ENCODE data around the gene THBS1.

The THBS1 gene

DNA sequence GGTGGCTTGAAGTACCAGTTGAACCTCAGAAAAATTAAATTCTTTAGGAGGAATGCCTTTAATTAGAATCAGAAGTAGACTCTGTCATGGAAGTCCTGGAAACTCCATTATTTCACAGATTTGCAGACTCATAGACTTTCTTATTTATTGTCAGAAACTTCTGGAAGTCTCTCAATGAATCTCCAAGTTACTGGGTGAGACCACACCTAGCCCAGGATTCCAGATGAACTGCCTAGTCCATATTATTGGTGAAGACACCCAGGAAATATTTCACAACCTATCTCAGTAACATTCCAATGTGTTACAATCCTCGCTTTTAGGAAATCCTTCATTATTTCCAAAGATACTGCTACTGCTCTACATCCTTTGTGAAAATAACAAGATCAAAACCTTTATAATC, 6.5 kb upstream of the THBS1 start:
- DNase-seq = no peak

DNA sequence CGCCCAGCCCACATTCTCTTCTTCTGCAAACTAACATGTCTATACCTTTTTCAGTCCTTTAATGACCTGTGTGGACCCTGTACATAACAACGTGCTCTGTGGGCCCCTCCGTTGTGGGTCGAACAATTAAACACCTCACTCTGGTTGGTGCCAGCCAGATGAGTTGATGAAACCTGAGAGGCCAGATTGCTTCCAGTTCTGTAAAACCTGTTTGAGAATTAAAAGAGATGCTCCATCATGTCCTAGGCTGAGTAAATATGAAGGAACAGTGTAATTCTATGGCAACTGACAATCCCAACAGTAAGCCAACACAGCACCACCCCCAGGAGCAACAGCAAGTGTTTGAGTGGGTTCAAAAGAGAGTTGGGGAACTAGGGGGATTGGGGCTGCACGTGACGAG, 5.7 kb upstream of the THBS1 start:
- no peak for DNase-seq

DNA sequence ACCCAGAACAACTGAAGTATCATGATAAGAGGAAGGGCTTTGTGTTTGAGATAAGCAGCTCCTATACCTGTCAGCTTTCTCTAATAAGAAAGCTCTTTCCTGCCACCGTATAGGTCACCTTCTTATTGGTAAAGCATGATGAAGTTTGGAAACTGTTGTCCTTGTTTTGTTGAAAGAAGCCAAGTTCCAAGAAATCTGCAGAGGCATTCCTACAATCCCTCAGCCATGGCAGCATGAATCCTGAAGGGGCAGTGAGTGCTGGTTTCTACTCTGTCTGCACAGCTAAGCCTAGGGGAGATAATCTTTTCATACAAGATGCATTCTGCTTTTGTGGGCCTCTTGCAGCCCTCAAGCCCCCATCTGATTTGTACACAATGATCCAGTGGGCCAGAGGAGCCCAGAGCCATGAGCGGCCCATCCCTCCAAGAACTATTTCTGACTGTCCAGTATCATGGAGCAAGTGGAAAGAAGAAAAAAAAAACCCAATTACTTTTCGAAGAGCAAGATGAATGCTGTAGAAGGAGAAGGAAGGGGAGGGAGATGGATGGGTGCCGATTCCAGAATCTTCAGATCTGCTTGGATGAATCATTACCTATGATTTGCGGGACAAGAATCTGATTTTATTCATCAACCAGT, 1.9 kb upstream of the THBS1 start:
- no peak for DNase-seq

DNA sequence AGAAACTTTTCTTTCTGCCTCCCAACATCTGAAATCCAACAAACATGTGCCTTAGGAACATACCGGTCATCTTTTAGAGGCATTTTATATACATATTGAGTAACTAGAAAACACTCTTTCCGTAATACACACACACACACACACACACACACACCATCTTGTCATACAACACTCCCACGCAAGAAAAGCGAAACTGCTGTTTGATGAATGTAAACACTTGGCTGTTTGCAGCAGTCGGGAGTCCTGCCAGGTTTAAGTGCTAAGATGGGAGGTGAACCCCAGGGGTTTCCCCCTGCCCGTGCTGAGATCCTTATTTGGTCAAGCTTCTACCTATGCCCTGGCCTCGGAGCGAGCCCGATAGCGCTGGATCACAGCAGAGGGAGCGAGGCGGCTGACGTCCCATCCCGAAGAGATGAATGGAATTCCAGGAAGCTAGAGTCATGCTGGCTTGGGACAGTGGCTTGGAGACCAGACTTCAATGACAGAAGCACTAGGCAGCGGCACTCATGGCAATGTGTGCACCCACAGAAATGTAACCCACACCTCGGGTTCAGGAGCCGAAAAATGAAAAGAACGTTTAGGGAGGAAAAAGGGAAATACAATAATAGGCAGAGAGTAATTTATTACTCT, 1.3 kb upstream of the THBS1 start:
- no peak for DNase-seq

DNA sequence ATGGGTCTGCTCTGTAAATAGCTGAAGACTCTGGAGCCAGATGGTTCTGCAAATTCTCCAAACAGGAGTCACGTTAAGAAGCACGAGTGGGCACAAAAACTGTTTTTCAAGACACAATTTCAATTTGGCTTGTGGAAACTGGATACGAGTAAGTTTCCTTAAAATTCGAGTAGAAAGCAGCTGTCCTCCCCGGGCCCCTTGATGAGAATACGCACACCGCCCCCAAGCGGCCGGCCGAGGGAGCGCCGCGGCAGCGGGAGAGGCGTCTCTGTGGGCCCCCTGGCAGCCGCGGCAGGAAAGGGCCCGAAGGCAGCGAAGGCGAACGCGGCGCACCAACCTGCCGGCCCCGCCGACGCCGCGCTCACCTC, 778 bp upstream of the THBS1 start:
- DNase-seq = peak; percentile 18 to 58

DNA sequence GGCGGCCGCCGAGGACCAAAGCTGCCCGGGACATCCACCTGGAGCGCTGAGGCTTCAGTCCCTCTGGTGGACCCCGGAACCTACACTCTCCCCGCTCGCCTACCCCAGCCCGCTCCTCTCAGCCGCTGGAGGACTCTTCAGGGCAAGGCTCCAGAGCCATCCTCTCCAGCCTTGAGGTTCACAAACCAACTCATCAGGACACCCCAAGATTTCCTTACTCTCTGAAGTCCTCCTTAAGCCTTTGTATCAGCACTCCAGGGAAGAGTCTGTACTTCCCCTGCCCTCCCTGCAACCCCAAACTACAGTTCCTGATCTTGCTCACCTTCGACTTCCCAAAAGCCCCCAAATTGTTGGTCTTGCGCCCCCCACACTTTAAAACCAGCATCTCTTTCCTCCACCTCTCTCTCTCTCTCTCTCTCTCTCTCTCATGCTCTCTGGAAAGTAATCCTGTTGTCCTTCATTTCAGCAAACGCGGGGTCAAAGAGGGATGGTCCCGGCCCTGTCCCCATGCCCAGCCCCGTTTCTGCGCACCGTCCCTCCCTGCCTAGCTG, 438 bp downstream of the THBS1 start:
- DNase-seq = no peak

DNA sequence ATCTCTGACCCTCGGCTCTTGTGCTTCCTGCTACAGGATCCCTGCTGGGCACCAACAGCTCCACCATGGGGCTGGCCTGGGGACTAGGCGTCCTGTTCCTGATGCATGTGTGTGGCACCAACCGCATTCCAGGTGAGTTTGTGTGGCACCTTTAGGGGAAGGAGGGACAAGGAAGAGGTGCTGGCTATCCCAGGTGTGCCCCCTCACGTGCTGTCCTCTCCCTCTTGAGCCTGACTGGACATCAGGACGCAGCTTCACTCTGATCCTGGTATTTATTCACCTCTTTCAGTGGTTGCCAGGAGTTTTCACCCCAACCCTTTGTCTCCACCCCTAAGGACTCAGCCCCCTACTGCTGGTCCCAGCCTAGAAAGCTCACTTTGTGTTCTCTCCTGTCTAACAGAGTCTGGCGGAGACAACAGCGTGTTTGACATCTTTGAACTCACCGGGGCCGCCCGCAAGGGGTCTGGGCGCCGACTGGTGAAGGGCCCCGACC, 960 bp downstream of the THBS1 start:
- DNase-seq = no peak

DNA sequence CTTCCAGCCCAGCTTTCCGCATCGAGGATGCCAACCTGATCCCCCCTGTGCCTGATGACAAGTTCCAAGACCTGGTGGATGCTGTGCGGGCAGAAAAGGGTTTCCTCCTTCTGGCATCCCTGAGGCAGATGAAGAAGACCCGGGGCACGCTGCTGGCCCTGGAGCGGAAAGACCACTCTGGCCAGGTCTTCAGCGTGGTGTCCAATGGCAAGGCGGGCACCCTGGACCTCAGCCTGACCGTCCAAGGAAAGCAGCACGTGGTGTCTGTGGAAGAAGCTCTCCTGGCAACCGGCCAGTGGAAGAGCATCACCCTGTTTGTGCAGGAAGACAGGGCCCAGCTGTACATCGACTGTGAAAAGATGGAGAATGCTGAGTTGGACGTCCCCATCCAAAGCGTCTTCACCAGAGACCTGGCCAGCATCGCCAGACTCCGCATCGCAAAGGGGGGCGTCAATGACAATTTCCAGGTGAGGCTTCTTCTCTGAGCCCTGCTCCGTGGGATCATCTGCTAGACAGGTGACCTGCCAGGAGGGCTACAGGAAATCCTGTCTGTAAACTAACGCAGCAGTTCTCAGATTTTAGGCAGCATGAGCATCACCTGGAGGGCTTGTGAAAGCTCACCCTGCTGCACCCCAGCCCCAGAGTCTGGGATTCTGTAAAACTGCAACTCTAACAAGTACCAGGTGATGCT, 1.6 kb downstream of the THBS1 start:
- DNase-seq = no peak

DNA sequence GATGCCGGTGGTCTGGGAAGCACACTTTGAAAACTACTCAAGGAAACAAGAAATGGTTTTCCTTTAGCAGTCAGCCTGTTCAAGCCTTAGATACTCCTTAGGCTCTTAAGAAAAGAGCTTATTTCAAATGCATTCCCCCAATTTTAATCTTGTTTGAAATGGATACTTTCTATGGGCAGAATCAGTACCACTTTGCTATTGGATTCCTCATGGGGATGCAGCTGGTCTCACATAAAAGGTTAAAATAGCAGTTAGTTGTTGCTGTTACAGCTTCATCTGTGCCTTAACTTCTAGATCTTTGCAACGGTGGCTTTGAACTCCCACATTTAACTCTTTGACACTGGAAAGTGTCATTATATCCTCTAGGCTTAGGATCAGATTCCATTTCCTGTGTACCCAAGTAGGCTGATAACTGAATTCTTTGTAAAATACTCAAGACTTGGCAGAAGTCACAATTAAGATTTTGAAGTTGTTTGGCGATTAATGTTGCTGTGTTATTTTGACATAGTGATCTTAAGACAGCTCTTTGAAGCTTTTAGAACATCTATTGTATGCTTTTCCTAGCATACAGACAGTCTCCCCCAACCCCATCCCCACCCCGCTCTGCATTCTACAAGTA, 2.2 kb downstream of the THBS1 start:
- no peak for DNase-seq

DNA sequence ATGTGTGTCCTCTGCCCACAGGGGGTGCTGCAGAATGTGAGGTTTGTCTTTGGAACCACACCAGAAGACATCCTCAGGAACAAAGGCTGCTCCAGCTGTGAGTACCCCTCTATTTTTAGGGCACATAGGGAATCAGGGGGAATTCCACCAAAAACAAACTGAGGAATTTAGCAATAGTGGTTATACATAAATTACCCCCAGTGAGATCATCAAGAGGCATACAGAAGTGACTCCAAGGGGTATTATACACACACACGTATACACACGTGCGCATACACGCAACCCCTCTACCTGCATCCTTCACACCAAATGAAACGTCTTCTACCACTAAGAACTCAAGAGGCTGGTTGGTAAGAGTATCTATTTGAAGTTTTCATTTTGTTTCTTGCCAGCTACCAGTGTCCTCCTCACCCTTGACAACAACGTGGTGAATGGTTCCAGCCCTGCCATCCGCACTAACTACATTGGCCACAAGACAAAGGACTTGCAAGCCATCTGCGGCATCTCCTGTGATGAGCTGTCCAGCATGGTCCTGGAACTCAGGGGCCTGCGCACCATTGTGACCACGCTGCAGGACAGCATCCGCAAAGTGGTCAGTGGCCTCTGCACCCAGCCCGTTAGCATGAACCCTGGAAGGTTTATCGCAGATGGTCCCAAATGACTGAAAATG, 2.9 kb downstream of the THBS1 start:
- DNase-seq = no peak

DNA sequence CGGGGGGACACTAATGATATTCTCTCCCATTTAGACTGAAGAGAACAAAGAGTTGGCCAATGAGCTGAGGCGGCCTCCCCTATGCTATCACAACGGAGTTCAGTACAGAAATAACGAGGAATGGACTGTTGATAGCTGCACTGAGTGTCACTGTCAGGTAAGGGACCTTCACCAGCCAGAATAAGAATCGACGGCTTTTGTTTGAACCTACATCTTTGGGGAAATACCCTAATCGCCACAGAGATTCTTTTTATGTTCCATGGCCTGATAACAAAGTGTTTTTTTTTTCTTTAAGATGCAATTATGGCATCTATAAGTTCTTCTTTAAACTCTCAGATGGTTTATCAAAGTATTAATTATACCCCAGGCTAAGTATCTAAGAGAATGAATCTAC, 3.4 kb downstream of the THBS1 start:
- DNase-seq = no peak

DNA sequence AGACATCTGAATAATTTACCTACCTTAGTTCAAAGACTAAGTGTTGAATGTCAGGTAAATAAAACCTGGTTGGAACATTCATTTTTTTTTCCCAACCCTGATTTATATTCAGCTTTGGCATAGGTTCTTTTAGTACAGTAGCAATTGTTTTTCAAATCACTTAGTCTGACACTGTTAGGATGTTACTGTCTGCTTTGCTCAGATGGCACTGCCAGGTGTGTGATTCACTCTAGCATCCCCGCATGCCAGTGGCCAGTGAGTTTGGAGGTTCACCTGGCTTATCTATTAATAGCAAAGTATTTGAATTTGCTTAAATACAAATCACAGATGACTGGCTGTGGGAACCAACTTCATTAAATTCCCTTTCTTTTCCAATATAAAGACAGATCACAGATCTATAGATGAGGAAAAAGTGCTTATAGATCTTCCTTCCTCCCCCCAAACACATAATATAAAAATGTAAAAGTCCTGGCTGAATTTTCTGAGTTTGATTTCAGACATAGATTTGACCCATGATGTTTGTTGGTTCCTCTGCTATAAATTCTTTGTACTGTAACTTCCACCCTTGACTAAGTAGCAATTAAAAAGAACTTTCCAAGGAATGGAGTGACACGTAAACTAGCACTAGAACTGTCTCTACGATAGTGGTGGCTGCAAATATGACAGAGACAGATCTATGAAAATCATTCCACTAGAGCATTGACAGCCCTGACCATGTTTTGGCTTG, 3.9 kb downstream of the THBS1 start:
- no peak for DNase-seq

DNA sequence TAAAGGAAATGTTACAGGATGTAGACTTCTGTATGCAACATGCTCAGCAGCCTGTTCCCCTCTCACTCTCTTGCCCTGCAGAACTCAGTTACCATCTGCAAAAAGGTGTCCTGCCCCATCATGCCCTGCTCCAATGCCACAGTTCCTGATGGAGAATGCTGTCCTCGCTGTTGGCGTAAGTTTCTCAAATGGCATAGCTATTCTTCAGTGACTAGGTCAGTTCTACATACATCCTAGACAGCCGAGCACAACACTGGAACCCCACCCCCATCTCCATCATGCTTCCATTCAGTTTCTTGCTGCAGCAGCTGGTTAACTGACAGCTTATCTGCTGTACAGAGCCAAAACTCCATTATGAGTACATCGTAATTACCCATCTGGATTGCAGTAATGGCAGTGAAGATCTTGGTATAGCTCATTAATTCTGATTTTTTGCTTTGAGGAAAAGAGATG, 4.5 kb downstream of the THBS1 start:
- DNase-seq = no peak

DNA sequence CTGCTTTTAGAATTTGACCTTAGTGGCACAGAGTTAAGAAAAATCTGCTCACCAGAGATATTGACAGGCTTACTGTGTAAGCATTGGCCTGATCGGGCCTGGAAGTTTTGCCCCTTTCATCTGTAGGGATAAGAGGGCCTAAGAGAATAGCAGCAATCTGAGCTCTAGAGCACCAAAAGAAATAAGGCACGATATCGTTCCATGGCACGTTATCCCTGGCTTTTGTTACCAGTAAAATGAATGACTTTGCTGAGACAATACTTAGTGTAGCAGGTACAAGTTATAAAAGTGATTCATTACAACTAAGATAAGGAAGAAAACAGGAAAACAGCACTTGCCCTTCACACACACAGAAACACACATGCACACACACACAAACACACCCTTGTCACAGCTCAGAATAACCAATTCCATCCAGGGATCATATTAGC, 5.0 kb downstream of the THBS1 start:
- DNase-seq = no peak

DNA sequence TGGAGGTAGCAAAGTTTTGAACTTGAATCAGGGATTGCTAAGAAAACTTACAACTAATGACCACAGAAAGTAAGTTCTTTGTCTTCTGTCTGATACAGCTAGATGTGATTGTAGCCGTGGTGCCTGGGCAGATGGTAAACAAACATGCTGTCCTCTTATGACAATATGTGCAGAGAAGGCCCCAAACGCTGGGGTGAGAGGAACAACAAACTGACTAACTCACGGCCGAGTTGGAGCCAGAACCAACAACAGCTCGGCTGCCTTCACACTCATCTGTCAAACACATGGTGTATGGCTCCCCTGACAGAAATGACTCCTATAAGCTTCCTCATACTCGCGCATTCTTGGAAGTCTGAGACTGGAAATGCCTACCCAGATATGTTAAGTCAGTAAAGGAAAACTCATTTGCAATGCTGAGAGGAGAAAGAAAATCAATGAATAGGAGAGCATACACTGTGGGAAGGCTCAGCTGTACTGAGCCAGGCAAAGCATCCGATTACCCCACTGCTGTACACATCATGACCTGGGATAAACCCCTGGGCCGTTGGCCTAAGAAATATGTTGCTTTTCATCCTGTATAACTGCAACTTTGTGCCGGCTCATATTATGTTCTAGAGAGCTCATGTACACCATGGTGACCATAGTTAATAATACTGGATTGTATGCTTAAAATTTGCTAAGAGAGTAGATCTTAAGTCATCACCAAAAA, 5.7 kb downstream of the THBS1 start:
- DNase-seq = no peak

DNA sequence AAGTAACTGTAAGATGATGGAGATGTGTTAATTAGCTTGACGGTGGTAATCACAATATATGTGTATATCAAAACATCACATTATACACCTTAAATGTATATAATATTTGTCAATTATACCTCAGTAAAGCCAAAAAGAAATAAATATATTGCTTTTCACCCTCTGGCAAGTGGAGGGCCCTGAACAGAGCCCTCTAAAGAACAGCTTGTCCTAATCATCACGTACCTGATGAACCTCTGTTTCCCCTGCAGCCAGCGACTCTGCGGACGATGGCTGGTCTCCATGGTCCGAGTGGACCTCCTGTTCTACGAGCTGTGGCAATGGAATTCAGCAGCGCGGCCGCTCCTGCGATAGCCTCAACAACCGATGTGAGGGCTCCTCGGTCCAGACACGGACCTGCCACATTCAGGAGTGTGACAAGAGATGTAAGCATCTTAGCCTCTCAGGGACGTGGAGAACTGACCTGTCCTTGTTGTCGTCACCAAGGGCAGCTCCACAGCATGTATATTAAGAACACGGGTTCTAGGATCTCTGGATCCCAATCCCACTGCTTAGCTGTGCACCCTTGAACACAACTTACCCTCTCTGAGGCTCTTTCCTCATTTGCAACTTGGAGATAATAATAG, 6.3 kb downstream of the THBS1 start:
- no peak for DNase-seq

DNA sequence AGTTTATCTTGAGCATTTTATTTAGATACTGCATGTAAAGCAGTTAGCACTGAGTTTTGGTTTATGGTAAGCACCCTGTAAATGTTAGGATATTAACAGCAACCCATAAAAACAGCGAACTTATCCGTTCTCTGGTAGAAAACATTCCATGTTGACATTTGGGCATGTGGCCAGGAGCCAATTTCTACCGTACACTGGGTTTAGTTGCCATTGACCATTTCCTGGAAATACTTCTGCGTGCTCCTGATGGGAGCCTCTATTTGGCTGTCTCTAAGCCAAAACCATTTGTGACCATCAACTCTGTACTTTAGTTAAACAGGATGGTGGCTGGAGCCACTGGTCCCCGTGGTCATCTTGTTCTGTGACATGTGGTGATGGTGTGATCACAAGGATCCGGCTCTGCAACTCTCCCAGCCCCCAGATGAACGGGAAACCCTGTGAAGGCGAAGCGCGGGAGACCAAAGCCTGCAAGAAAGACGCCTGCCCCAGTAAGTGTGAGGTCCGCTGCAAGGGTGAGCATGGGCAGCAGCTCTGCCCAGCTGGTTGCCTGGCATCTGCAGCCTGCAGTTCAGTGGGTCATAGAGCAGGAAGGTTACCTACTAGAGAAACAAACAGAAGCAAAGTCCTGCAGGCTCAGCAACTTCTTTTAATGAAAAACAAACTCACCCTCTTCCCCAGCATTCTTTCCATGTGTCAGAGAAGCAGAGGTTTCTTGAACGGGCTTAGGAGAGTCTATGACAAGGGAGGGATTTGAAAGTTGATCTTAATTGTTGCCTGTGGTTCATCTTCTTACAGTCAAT, 7.1 kb downstream of the THBS1 start:
- no peak for DNase-seq

DNA sequence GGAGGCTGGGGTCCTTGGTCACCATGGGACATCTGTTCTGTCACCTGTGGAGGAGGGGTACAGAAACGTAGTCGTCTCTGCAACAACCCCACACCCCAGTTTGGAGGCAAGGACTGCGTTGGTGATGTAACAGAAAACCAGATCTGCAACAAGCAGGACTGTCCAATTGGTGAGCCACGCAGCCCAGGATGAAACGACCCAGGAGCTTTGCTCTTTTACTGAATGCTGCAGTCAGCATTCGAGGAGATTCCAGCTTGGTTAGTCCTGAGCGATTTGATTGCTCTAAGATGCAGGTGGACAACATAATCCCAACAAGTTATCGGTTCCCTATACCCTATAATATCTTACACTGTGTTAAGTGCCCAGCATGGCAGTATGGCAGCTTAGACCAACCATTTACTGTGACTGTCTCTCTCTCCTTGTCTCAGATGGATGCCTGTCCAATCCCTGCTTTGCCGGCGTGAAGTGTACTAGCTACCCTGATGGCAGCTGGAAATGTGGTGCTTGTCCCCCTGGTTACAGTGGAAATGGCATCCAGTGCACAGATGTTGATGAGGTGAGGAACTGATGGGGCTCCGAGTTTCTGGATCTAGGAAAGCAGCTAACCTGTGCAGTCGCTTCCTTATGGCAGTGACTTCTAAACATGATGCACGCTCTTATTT, 7.8 kb downstream of the THBS1 start:
- no peak for DNase-seq

DNA sequence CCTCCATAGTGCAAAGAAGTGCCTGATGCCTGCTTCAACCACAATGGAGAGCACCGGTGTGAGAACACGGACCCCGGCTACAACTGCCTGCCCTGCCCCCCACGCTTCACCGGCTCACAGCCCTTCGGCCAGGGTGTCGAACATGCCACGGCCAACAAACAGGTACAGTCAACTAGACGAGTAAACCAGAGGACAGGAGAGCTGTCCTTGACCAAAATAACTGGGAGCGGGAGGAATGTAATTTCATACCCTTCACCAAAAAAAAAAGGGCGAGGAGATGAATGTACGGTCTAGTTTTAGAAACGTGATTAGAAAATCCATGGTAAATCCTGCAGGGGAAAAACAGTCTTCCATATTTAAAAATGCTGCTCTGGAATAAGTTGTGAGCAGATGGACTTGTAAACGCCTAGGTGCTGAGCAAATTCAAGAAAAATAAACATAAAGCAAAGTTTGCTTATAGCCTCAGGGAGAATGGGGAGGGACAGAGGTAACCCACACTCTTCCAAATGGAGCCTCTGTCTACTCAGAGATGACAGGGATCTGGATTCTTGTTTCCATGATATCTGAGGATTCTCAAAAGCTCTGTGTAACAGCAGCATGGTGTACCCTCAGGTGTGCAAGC, 8.4 kb downstream of the THBS1 start:
- no peak for DNase-seq
